Choroid plexus epithelial cell (primary cell): Measurements from ENCODE around the gene UCHL3.

Experiments used
- DNase-seq: peaks from one replicate; pipeline ENCODE4 v3.0.0-alpha.2; 2010; ENCODE audit warnings: low read depth
- H3K4me3 ChIP-seq: 2 replicates; pipeline ENCODE4 v1.5.1; 2011; ENCODE audit warnings: low read depth, mild to moderate bottlenecking, control low read depth, low read length, moderate library complexity
- TF ChIP-seq, protein P1 (sequence below): conservative IDR thresholded peaks from 2 replicates; pipeline ENCODE4 v1.5.1; 2011; ENCODE audit warnings: low read depth, mild to moderate bottlenecking, control low read depth, inconsistent platforms, low read length, moderate library complexity

UCHL3 gene

DNA sequence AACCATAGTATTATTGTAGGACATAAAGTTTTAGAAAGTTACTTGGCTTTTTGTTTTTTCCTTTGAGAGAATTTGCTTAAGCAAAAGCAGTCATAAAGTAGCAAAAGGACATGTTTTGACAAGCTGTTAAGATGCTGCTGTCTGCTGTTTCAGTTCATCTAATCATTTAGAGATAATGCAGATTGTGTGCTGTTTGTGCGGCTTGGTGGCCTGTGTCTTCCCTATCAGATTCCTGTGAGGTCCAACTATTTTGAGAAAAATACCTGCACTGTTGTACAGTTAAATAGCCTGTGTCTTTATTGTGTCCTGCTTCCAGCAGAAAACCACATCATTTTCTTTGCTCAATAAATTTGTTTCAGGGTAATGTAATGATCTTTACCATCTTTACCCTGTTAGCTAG, 20.0 kb downstream of the UCHL3 start:
- TF ChIP-seq, protein P1, sequence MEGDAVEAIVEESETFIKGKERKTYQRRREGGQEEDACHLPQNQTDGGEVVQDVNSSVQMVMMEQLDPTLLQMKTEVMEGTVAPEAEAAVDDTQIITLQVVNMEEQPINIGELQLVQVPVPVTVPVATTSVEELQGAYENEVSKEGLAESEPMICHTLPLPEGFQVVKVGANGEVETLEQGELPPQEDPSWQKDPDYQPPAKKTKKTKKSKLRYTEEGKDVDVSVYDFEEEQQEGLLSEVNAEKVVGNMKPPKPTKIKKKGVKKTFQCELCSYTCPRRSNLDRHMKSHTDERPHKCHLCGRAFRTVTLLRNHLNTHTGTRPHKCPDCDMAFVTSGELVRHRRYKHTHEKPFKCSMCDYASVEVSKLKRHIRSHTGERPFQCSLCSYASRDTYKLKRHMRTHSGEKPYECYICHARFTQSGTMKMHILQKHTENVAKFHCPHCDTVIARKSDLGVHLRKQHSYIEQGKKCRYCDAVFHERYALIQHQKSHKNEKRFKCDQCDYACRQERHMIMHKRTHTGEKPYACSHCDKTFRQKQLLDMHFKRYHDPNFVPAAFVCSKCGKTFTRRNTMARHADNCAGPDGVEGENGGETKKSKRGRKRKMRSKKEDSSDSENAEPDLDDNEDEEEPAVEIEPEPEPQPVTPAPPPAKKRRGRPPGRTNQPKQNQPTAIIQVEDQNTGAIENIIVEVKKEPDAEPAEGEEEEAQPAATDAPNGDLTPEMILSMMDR: no peak
- no peak for DNase-seq
- no peak overlapping the region for H3K4me3 ChIP-seq

DNA sequence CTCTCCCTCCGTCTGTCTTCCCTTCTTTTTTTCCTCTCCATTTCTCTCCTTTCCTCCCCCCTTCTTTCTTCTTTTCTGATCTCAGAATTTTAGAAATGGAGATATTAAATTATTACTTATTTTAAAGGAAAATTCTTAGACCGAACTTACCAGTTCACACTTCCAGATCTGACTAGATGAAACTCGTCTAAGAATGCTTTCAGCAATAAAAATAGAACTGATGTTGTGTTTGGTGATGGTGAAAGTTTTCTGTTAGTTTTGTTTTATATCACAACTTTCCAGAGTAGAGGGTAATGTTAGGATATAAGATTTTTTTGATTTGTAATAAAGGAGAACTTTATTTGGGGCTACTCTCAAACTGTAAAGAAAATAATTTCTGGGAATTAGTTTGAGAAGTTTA, 29.9 kb downstream of the UCHL3 start:
- no peak for DNase-seq
- H3K4me3 ChIP-seq: no peak overlapping the region
- TF ChIP-seq, protein P1: no peak

DNA sequence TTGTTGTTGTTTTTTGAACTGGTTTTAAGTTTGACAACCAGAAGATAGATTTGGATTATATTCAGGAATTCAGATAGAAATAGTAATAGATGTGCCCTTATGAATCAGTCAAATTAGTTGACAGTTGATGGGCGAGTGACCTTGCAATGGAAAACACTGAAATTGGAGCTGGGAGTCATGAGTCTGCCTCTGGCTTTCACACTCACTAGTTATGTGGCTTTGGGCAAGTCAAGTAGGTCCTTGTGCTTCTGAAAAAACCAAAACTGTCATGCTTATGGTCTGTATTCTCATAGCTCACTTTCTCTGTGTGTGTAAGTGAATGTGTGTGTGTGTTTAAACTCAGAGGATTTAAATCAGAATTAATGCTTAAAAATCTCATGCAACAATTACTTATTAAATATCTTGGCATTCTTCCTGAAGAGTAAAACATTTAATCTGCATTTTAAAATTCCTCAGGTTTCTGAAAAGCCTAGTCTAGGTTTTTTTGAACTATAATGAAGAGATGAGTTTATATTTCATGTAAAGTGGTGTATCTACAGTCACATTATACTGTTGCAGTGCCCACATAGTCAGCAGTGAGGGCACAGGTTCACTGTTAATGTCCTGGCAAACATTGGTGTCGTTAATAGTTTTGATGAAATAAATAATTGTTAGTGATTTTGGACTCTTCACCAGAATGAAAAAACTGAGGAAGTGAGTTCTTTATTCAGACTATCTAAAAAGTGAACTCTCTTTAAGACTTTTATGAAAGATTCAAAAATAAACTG, 32.5 kb downstream of the UCHL3 start:
- TF ChIP-seq, protein P1: no peak
- no peak overlapping the region for H3K4me3 ChIP-seq
- peak; percentile 24 for DNase-seq

DNA sequence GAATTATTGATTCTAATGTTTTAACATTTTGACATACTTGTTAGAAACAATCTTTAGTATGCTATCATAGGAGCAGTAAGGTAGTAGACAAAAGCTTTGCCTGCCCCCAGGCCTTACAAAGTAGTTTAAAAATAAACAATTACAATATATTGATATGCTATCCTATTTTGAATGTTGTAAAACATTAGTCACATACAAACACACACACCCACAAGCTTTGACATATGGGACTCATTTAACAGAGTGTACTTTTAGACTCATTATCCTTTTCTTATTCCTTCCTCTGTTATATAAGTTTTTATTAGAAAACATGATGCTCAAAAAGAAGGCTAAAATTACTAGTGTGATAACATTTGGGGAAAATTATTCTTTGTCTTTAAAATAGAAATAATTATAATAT, 33.5 kb downstream of the UCHL3 start:
- TF ChIP-seq, protein P1: no peak
- no peak for DNase-seq
- no peak overlapping the region for H3K4me3 ChIP-seq

DNA sequence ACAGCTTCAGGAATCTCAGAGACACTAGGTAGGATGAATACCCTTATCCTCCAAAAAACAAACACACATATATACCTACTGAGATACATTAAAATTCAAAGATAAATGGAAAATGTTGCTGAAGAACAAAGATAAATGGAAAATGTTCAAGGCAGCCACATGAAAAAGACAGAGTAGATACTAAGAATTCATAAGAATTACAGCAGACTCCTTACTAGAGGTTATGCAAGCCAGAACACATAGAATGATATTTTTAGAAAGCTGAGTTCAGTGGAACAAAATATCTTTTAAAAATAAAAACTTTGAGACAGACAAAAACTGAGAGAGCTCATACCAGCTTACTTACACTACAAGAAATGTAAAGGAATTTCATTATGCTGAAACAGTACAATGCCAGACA, 35.6 kb downstream of the UCHL3 start:
- DNase-seq: no peak
- no peak overlapping the region for H3K4me3 ChIP-seq
- TF ChIP-seq, protein P1: no peak

DNA sequence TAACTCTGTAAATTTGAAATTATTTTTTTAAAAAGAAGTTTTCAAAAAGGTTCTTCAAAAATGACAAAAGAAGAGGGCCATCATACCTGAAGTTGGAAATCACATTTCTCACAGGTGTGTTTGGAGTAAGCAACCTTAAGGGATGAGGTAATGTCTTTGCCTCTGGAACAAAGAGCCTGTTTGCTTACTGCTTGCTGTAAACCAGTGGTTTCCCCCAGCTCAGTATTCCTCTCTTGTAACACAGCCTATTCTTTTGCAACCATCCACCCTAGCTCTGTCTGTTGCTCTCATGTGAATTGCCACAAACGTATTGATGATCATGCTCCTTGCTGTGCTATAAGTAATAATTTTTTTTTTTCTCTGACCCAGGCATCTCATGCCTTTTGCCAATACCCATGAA, 38.1 kb downstream of the UCHL3 start:
- peak; percentile 13 for DNase-seq
- no peak overlapping the region for H3K4me3 ChIP-seq
- TF ChIP-seq, protein P1: no peak

DNA sequence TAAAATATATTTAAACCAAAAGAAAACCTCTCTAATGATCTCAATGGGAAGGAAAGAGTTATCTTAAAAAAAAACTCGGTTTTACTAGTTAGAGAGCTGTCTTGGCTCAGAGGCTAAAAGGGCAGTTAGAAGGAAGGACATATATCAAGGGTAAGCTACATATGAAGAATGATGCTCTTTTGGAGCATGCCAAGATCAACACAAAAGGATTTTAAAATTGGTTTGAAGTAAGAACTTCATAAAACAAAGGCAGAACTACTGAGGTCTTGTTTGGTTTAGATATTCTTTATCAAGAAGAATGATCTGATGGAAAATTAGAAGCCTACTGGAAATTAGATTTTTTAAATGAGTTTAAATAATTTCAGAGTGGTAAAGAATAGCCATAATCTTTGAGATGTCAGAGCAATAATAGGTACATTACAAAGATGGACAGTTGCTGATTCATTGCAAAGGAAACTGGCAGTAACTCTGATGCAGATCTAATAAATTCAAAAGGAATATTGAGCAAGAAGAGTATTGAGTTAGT, 47.1 kb downstream of the UCHL3 start:
- H3K4me3 ChIP-seq: no peak overlapping the region
- TF ChIP-seq, protein P1: no peak
- DNase-seq: no peak
